OCI-LY3 (cell line): ENCODE results near the gene MORC2.

Experiments used
- EZH2phosphoT487 ChIP-seq: fragments of 200-600 bp; shearing (Covaris generic); IDR thresholded peaks from 2 replicates; pipeline ENCODE4 v1.6.1; 2018; ENCODE audit warnings: antibody characterized with exemption, mixed run types, low read depth
- TF ChIP-seq, protein P1 (sequence below): fragments of 200-600, 300-600 bp; sonication (generic); IDR thresholded peaks from 2 replicates; pipeline ENCODE4 v1.5.1; 2014; ENCODE audit warnings: antibody characterized with exemption, low read length, low read depth

DNA sequence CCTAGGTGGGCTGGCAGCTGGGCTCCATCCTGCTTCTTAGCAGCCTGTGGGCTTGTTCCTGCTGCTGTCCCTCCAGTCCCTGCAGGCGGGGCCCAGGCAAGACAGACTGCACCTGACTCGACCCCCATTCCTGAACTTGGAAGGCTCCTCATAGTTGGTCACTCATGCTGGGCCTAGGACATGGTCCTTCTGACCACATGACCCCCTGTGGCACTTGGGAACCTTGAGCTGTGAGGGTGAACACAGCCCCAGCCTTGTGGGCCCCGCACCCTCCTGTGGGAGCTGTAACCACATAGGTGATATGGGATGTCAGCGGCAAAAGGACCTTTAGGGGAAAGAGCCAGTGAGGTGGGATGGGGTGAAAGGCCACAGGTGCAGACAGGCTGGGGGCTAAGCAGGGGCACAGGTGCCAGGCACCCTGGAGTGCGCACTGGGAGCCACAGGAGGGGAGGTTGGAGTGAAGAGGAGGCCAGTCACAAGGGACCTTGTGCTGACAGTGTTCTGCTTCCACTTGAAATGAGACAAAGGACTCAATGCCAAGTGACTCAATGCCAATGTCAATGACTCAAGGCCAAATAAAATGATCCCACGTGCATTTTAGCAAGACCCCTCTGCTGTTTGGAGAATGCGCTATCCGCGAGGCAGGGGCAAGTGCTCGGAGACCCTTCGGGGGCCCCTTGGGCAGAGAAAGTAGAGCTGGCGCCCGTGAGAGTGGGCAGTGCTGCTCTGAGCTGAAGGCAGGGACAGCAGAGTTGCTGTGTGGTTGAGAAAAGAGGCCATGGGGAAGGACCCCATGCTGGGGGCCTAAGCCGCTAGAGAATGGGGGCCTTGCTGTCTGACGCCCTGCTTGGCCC lies 90.7 kb downstream of the MORC2 start:
- TF ChIP-seq EZH2phosphoT487: no peak
- TF ChIP-seq, protein P1, sequence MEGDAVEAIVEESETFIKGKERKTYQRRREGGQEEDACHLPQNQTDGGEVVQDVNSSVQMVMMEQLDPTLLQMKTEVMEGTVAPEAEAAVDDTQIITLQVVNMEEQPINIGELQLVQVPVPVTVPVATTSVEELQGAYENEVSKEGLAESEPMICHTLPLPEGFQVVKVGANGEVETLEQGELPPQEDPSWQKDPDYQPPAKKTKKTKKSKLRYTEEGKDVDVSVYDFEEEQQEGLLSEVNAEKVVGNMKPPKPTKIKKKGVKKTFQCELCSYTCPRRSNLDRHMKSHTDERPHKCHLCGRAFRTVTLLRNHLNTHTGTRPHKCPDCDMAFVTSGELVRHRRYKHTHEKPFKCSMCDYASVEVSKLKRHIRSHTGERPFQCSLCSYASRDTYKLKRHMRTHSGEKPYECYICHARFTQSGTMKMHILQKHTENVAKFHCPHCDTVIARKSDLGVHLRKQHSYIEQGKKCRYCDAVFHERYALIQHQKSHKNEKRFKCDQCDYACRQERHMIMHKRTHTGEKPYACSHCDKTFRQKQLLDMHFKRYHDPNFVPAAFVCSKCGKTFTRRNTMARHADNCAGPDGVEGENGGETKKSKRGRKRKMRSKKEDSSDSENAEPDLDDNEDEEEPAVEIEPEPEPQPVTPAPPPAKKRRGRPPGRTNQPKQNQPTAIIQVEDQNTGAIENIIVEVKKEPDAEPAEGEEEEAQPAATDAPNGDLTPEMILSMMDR: no peak
